HG02885 (cell line): ENCODE results near the gene MAB21L4.

Experiments used
- ATAC-seq: cut with Tn5 transposase; IDR thresholded peaks from one replicate; pipeline ENCODE4 v1.9.1; 2021; ENCODE audit warnings: mild to moderate bottlenecking; ENCODE audit not compliant: unreplicated experiment, poor library complexity

MAB21L4 gene

GRCh38 chr2:240884745-240885144, 11.2 kb downstream of the MAB21L4 start:
- ATAC-seq, result no peak

DNA sequence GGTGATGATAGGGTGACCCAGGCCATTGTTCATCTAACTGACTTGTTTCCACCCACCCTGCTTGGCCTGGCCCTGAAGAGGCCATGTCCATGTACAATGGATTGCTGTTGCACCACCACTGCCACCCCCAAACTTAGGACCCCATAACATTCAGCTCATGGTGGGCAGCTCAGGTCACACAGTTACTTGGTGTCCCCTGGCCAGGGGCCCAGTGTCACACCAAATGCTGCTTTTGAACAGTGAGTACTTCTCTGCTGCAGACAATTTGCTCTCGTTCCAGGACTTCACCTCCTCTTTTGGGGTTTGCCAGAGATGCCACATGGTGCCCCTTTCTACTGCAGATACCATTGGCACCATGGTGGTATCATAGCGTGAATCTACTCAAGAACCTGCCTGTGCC, 11.7 kb downstream of the MAB21L4 start:
- no peak for ATAC-seq

- no peak for ATAC-seq
Measured at GRCh38 chr2:240881913-240882312, 14.0 kb downstream of the MAB21L4 start.

DNA sequence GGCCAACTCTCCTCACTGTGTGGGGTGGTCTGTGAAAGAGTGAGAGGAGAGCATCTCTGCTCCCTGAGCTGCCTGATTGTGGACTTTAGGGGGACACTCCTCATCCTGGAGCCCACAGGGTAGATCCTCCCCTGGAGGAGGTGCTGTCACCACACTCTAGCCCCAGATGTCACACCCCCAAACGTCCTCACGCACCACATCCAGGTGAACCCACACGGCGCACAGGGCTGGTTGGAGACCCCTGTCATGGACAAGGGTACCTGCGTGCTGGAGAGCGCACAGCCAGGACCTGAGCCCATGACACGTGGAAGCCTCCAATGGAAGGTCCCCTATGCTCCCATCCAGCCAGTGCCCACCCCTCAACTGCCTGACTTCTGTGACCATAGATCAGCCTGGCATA, 16.9 kb downstream of the MAB21L4 start:
- no peak for ATAC-seq

DNA sequence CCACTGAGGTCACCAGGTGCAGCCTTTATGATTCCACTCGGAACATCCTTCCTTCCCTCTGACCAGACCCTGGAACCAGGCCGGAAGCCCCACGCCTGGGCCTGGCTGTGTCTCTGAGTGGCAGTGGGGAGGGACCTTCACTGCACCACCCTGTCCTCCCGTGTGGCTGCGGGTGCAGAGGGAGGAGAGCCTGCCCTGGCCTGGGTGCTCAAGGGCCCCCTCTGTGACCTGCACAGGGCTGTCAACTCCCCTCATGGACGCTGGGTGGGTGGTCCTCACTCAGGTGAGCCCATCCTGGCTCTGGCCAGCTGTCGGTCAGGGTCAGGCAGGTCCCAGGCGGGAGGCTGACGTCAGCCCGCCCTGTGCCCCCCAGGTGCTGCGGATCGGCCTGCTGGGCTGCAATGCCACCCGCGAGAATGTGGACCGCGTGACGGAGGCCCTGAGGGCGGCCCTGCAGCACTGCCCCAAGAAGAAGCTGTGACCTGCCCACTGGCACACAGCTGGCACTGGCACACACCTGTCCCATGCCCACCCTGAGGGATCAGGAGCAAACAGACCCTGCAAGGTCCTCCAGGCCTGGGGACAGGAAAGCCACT, 17.5 kb downstream of the MAB21L4 start:
- ATAC-seq, result no peak

GRCh38 chr2:240877460-240878340, 18.3 kb downstream of the MAB21L4 start:
- no peak for ATAC-seq

DNA sequence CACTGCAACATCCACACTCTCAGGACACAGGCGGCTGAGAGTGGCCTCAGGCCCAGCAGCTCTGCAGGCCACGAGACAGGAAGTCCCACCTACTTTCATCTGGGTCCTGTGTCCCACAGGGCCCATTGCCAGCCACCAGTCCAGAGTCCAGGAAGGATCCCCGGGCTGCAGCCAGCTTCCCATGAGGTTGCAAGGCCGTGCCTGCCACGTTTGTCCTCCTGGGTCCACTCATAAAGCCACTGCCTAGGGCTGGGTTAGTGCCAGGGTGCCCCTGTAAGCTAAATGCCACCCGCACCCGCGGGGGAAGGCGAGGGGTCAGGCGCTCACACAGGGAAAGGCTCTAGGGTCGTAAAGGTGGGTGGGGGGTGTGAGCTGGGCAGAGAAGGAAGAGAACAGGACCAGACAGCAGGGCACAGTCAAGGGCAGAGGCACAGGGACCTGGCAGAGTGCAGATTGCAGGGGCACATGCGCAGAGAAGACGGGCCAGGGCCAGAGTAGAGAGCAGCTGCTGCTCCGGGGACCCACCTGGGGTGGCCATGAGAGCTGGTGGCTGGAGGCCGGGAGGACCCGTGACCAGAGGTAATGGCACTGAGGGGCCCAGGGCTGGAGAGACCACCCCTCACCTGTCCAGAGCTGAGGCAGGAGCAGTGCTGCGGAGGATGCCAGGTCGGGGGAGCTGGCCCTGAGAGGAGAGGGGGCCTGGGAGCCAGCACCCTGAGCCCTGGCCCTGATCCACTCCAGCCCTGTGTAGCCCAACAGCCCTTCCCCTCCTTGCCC, 19.3 kb downstream of the MAB21L4 start:
- no peak for ATAC-seq

DNA sequence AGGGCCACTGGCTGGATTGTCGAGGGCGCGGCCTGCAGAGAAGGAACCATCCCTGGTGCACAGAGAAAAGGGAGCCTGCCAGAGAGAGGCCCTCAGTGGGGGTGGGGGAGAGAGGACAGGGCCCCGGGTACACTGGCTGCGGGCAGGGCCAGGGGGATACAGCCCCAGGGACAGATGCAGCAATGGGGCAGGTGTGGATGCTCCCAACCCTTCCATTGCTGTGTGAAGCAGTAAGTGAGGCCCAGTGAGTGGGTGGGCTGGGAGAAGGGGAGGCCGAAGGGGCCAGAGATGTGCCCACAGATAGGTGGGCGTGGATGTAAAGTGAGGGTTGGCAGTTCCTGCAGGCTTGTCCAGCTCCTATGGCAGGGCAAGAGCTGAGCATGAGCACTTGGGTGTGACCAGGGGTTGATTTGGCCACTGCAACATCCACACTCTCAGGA, 19.9 kb downstream of the MAB21L4 start:
- ATAC-seq, result no peak

DNA sequence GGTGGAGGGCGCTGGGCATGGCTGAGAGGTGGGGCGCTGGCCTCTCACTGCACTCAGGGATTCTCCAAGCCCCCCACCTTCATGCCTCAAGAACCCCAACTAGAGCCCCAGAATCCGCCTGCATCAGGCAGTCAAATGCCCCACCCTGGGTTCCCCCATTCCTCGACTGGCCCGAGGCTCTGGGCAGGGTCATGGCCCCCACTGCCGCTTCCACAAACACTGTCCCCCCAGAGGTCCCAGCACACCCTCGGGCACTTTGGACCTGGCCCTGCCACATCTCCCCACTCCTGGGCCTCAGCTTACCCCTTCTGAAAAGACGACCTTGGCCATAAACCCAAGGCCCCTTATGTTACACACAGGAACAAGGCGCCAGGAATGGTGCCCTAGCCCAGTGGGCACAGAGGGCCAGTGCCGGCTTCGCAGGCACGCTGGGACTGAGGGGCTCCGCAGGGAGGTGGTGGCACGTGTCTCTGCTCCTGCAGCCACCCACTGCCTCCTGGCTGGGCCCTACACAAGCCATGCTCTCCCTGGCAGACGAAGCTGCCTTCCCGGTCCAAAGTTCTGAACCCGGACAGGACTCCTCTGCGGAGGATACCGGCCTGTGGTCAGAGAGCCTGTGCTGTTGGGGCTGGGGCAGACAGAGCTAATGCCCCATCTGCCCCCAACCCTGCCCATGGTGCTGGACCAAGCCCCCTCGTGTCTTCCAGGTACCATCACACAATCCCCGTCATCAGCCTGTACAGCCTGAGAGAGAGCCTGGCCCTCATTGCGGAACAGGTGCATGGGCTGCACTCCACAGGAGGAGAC, 20.5 kb downstream of the MAB21L4 start:
- no peak for ATAC-seq

- no peak for ATAC-seq
Measured at GRCh38 chr2:240874715-240875227, 21.2 kb downstream of the MAB21L4 start.

DNA sequence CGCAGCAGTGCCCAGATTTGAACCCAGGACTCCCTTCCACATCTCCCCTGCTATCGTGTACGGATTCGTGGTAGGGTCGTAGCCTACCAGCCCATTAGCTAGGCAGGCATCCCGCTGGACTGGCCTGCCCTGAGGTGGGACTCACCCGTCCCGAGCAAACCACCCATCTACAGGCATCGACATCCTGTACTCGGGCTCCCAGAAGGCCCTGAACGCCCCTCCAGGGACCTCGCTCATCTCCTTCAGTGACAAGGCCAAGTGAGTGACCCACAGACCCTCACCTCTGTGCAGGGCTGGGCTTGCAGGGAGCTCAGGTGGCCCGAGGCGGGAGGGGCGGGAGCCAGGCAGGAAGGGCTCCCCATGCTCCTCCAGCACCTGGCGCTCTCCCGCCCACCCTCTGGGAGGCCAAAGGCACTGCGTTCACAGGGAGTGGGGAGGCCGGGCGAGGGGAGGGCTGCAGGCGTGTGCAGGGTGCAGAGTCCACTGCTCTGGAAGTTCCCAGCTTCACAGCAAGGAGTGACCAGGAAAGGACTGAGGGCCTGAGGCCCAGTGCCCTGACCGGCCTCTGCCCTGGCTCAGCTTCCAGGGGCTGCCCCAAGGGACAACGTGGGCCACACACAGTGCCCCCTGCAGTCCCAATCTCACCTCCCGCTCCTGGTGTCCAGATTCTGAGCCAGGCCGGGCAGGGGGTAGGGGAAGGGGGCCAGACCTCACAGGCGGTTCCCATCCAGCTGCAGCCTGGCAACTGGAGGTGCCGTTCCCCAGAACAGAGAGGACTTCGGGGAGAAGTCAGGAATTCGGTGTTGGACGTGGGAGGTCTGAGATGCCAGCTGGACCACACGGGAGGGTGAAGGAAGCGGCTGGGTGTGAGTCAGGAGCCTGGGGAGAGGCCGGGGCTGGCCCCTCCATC, 21.9 kb downstream of the MAB21L4 start:
- no peak for ATAC-seq

DNA sequence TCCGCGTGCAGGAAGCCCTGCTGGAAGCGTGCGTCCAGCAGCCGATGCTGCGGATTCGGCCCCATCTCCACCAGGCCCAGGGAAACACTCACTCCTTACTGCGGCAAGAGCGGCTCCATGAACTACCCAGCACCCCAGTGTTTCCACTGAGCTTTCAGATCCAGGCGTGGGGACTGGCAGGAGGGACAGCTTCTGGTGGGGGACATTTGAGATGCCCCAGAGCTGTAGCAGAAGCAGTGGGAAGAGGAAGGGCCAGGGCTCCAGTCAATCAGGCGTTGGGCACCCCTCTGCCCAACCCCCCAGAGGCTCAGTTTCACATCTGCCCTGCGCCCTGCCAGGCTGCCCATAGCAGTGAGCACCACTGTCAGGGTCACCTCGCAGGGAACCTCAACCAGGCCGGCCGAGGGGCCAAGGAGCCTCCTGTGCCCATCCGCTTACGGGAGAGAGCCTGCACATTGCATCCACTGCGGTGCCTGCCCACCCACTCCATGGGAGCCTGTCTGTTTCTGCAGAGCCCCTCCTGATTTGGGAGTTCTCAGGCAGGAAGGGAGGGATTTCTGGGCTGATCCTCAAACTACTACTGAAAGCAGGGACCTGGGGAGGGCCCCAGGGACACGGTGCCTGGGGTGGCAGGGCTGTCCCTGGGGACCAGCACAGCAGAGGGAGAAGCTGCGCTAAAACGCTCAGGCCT, 22.7 kb downstream of the MAB21L4 start:
- ATAC-seq, result no peak

GRCh38 chr2:240872317-240873097, 23.4 kb downstream of the MAB21L4 start:
- no peak for ATAC-seq

DNA sequence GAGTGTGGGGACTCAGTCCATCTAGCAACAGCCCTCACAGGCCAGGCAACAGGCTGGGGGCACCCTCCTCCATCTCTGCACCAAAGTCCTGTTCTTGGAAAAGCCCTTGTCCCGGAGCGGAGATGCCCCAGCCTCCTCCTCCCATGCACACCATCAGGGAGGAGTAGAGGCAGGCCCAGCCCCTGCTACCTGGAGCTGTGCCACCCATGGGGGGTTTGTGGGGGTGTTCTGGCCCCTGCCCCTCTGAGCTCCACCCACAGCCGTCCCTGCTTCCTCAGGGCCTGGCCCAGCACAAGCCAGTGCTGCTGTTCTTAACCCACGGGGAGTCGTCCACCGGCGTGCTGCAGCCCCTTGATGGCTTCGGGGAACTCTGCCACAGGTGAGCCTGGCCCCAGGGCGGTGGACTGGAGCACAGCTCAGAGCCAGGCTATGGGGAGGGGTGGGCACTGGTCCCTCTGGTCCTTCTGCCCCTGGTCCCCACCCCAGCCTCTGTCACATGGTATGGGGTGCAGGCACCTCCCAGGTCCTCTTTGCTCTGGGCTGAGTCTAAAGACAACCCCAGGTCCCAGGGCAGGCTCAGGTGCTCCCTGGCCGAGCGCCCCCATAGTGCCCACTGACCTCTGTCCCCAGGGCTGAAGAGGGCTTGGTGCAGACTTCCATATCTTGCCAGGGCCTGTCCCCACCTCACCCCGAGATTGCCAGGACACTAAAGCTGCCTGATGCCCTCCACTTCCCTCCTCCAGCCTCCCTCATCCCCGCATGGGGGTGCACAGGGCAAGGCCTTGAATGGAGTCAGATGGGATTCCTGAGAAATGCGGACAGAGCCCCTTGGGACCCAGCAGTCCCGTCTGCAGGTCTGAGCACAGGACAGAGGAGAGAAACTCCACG, 24.6 kb downstream of the MAB21L4 start:
- no peak for ATAC-seq

DNA sequence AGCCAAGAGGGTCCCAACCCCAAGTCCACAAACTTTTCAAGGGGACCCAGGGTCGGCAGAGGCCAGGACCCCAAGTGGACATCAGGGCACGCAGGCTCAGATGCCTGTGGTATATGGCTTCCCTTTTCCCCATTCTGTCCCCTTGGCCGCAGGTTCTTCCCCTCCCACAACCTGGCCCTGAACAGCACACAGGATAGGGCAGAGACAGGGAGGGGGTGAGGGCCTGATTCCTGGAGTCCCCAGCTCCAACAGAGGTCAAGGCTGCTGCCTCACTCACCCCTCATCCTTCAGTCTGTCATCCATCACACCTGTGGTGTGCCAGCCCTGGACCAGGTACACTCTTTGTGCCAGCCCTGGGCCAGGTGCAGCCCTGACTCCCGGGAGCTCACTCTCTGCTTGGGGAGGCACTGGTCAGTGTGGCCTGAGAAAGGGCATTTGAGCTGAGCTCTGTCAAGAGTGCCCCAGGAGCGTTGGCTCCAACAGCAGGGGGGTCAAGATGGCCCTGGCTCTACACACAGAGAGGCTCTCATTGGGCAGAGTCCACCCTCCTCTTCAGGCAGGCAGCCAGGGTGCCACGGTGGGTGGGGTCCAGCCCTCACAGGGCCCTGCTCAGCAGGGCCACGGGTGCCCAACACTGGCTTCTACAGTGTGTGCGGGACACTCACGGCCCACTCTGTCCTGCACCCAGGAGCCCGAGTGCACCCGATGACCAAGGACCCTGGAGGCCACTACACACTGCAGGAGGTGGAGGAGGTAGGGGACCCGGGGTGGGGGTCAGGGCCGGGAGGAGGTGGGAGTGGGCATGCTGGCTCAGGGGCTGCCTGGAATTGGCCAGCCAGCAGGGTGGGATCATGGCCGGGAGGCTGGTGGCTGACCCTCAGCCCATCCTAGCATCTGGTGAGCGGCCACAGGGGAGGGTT, 25.7 kb downstream of the MAB21L4 start:
- ATAC-seq, result no peak
